GM12875 (cell line): Measurements from ENCODE around the gene PLPP2.
A peak's percentile ranks its signal among the peaks of the same experiment; 100 is the strongest.
"Not testable (repeated sequence)": the region's sequence is repeated elsewhere in the genome, so short reads cannot be mapped to it uniquely, and the experiment has no call there.

Experiments
- H3K4me3 ChIP-seq: one replicate; pipeline ENCODE4 v1.5.1; 2011; ENCODE audit warnings: low read depth, low read length, control low read depth
- CTCF ChIP-seq: IDR thresholded peaks from 2 replicates; pipeline ENCODE4 v1.5.1; 2011; ENCODE audit warnings: low read depth, mild to moderate bottlenecking, control low read depth, inconsistent platforms, low read length, moderate library complexity, borderline replicate concordance; ENCODE audit not compliant: insufficient read depth

The PLPP2 gene

DNA sequence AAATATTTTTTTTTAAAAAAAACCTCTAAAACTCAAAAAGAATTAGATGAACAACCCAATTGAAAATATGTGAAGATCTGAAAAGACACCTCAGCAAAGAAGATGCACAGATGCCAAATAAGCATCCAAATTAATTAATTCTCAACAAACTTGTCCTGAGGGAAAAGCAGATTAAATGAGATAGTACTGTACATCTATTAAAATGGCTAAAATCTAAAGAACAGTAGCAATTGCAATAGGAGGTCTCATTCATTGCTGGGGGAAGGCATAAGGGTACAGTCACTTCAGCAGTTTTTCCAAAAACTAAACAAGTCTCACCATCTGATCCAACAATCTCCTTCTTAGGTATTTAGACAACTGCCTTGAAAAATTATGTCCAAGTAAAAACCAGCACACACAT lies 22.0 kb downstream of the PLPP2 start:
- H3K4me3 ChIP-seq = no peak overlapping the region
- TF ChIP-seq CTCF = no peak

GRCh38 chr19:262125-262524 lies 29.1 kb downstream of the PLPP2 start:
- no peak for TF ChIP-seq CTCF

GRCh38 chr19:256804-257203 lies 34.4 kb downstream of the PLPP2 start:
- not testable (repeated sequence) for H3K4me3 ChIP-seq

More at GRCh38 chr19:262125-262524, 29.1 kb downstream of the PLPP2 start:
- no peak overlapping the region for H3K4me3 ChIP-seq

GRCh38 chr19:252421-253186 lies 38.6 kb downstream of the PLPP2 start:
- not testable (repeated sequence) for H3K4me3 ChIP-seq

DNA sequence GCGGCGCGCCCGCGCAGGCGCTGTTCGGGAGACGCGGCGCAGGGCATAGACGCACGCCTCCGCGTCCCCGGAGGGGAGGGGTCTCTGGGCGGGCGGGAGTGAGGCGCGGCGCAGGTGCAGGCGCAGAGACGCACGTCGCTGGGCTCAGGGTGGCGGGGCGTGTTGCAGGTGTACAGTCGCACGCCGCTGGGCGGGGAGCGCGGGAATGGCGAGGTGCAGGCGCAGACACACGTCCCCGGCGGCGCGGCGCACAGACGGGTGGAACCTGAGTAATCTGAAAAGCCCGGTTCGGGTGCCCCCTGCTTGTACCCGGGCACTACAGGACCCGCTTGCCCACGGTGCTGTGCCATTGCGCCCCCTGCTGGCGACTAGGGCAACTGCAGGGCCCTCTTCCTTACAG lies 44.7 kb downstream of the PLPP2 start:
- TF ChIP-seq CTCF = no peak
- no peak overlapping the region for H3K4me3 ChIP-seq

GRCh38 chr19:245900-246299 lies 45.3 kb downstream of the PLPP2 start:
- H3K4me3 ChIP-seq = peak overlapping the region; percentile 26

- no peak overlapping the region for H3K4me3 ChIP-seq
- TF ChIP-seq CTCF = no peak
Measured at GRCh38 chr19:245457-245856, 45.7 kb downstream of the PLPP2 start.
